ENCODE measurements around the gene ZC3H6. TPM values are rescaled to one million over a fixed set of nuclear protein-coding genes. Genes with fewer than 3 reads are reported as not detected.
"Not testable (repeated sequence)": the region's sequence is repeated elsewhere in the genome, so short reads cannot be mapped to it uniquely, and the experiment has no call there.

ZC3H6 gene
- total RNA-seq, 1 donor from 2014 or later = 1.2 TPM

GRCh38 chr2:112321375-112322320 is 46.3 kb downstream of the ZC3H6 start:
- DNase-seq (ENCODE audit: low read depth in 2 of 2) = peak; percentile 3 to 13

DNA sequence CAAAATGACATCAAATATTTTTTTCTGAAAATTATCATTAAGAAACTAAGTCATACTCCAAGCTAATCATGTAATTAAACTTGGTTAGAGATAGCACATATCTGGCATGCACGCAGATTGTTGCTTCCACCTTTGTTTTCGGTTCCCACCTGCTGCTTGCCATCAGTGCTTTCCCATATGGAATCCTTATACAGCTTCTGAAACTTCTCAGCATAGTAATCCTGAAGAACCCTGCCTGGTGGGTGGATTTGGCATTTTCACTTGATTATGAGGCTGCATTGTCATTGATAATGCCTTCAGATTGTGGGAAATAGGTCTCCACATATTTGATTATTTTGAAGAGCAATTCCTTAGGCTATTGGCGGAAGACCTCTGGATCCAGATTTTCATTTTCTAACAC is 47.5 kb downstream of the ZC3H6 start:
- no peak for DNase-seq (ENCODE audit: low read depth in 2 of 2)

DNA sequence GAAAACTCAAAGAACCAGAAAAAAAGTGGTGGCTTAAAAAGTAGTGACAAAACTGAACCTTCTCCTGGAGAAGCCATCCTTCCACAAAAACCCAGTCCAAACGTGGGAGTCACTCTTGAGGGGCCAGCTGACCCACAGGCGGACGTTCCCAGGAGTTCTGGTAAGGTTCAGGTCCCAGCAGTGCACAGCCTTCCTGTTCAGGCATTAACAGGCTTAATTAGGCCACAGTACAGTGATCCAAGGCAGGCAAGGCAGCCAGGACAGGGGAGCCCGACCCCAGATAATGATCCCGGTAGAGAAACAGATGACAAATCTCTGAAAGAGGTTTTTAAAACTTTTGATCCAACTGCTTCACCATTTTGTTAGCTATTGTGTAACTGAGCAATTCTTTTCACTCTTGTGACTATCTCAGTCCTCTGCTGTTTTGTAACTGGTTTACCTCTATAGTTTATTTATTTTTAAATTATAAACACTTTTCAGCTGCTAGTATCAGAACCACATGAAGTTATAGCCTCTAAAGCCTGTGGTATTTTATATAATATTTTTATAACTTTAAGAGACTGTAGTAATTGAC is 56.8 kb downstream of the ZC3H6 start:
- DNase-seq (ENCODE audit: low read depth in 2 of 2) = no peak

- no peak for DNase-seq (ENCODE audit: low read depth in 2 of 2)
Measured at GRCh38 chr2:112335600-112335999, 60.2 kb downstream of the ZC3H6 start.

GRCh38 chr2:112339986-112340385 is 64.6 kb downstream of the ZC3H6 start:
- no peak for DNase-seq (ENCODE audit: low read depth in 2 of 2)

- DNase-seq (ENCODE audit: low read depth in 2 of 2) = no peak
Measured at GRCh38 chr2:112340475-112341267, 65.3 kb downstream of the ZC3H6 start.

- DNase-seq (ENCODE audit: low read depth in 2 of 2) = no peak
Measured at GRCh38 chr2:112342067-112342550, 66.7 kb downstream of the ZC3H6 start.

GRCh38 chr2:112343827-112344585 is 68.6 kb downstream of the ZC3H6 start:
- DNase-seq (ENCODE audit: low read depth in 2 of 2) = no peak

DNA sequence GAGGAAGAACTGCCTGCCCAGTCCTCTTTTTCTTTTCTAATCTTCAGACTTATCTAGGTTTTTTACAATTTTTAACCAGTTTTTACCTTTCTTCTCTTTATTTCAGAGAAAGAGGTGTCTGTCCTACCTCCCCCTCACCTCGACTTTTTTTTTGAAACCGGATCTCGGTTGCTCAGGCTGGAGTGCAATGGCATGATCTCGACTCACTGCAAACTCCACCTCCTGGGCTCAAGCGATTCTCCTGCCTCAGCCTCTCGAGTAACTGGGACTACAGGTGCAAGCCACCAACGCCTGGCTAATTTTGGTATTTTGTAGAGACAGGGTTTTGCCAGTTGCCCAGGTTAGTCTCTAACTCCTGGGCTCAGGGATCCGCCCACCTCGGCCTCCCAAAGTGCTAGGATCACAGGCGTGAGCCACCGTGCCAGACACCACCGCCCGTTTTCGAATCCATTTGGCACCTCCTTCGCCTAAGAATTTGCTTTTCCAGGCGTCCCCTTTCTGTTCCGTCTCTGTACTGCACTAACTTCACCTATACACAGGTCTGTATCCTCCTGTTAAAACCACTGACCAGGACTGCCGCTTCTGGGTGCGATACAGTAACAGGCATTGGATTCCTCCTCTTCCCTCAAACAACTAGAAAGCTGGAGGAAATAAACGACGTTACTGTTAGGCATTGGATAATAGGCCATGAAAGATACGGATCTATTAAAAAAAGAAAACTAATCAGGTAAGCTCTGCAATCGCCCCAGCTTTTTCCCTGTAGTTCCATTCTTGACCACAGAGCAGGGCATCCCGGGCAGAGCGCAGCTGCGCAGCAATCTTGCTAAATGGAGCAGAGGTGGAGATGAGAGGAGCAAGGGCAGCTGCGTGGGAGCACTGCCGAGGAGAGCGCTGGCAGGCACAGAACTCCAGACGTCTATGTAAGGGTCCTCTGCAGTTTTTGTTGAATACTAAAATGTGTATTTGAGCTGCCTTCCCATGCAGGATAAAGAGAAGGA is 69.9 kb downstream of the ZC3H6 start:
- no peak for DNase-seq (ENCODE audit: low read depth in 2 of 2)

- DNase-seq (ENCODE audit: low read depth in 2 of 2) = not testable (repeated sequence)
Measured at GRCh38 chr2:112352292-112352691, 76.9 kb downstream of the ZC3H6 start.

DNA sequence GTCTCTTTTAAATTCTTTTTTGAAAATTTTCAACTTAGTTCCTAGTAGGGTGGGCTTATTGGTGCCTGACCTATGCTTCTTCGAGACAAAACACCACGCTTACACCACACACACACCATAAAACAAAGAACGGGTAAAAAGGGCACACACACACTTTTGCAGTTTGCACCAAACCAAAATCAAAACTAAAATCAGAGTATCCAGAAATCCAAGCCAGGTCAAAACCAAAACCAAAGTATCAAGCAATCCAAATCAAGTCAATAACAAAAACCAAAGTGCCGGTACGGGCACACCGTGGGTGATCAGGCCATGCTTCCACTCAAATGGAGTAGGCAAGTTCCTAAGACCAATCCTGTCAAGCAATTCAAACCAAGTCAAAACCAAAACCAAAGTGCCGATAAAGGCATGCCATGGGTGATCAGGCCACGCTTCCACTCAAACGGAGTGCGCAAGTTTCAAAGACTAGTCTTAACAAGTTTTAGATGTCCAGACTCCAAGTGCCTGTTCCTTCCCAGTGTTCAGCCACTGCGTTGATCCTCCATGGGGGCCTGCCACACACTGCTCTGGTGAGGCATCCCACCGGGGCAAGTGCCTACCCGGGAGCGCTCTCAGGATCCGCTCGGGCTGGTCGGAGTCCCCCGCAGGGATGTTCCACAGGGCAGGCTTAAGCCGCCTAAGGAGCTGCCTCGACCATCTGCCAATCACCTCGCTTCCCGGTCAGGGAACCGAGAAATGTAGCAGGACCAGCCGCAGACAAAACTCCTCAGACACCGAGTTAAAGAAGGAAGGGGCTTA is 77.6 kb downstream of the ZC3H6 start:
- not testable (repeated sequence) for DNase-seq (ENCODE audit: low read depth in 2 of 2)

DNA sequence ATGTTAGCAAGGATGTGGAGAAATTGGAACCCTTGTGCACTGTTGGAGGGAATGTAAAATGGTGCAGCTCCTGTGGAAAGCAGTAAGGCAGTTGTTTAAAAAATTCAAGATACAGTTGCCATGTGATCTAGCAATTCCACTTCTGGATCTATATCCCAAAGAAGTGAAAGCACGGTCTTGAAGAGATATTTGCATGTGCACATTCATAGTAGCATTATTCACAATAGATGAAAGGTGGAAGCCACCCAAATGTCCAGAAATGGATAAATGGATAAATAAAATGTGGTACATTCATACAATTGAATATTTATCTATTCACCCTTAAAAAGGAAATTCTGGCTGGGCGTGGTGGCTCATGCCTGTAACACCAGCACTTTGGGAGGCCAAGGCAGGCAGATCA is 78.9 kb downstream of the ZC3H6 start:
- not testable (repeated sequence) for DNase-seq (ENCODE audit: low read depth in 2 of 2)

- not testable (repeated sequence) for DNase-seq (ENCODE audit: low read depth in 2 of 2)
Measured at GRCh38 chr2:112360055-112360454, 84.7 kb downstream of the ZC3H6 start.

Other genes starting within 250 kb of the ZC3H6 start
- 24.2 and 32.3 TPM in 2 replicates for gene TMEM87B, start 220.3 kb upstream of the ZC3H6 start, total RNA-seq
- 0.87 and 2.2 TPM in 2 replicates for gene FBLN7, start 137.2 kb upstream of the ZC3H6 start, total RNA-seq
- gene ZC3H8, start 20.6 kb upstream of the ZC3H6 start, total RNA-seq = 2.4 and 4.2 TPM in 2 replicates
- gene RGPD8, start 158.0 kb downstream of the ZC3H6 start, total RNA-seq = 2.4 and 7.1 TPM in 2 replicates
- gene TTL, start 206.6 kb downstream of the ZC3H6 start, total RNA-seq = 5.8 and 9.2 TPM in 2 replicates

All from lung microvascular endothelial cell (primary cell).